Right lobe of liver (tissue), 4 donors: ENCODE data around the gene UBASH3B.

ENCODE experiments used
- CTCF ChIP-seq, 4 donors: fragments of 200-600 bp in 3 of 4; fragments of 450-650 bp in 1 of 4; IDR thresholded peaks; one replicate each; pipeline versions ENCODE4 v1.5.1 to v1.8.0; 2016 to 2022; ENCODE audit warnings: antibody characterized with exemption in 4 of 4, mild to moderate bottlenecking in 2 of 4
- POLR2A ChIP-seq: fragments of 450-650 bp; IDR thresholded peaks from one replicate; pipeline ENCODE4 v1.6.1; 2017; ENCODE audit warnings: antibody characterized with exemption, mild to moderate bottlenecking
- donor health status: DM: no; HTN: no; CAD: no.
- donor health status: DM: no; HTN: no; CAD: no.
- donor health status: DM: no; HTN: yes; CAD: no.

GRCh38 chr11:122673701-122674100 is 18.2 kb downstream of the UBASH3B start:
- TF ChIP-seq CTCF (IDR thresholded peaks at IDR 0.05): no peak
- no peak for TF ChIP-seq POLR2A
